Measurements from ENCODE around the gene CHST12. TPM values are rescaled to one million over a fixed set of nuclear protein-coding genes. Genes with fewer than 3 reads are reported as not detected.

CHST12 gene
- total RNA-seq, 1 donor from 2014 or later = 1.9 TPM

GRCh38 chr7:2481195-2481594 lies 77.8 kb downstream of the CHST12 start:
- no peak for DNase-seq

- no peak for DNase-seq
Measured at GRCh38 chr7:2482725-2483451, 79.5 kb downstream of the CHST12 start.

- no peak for DNase-seq
Measured at GRCh38 chr7:2483494-2483893, 80.1 kb downstream of the CHST12 start.

- DNase-seq = no peak
Measured at GRCh38 chr7:2484868-2485267, 81.5 kb downstream of the CHST12 start.

GRCh38 chr7:2487586-2488271 lies 84.3 kb downstream of the CHST12 start:
- DNase-seq = no peak

GRCh38 chr7:2488272-2488645 lies 84.8 kb downstream of the CHST12 start:
- no peak for DNase-seq

GRCh38 chr7:2488681-2489080 lies 85.3 kb downstream of the CHST12 start:
- no peak for DNase-seq

GRCh38 chr7:2490181-2490651 lies 86.8 kb downstream of the CHST12 start:
- DNase-seq = no peak

- DNase-seq = no peak
Measured at GRCh38 chr7:2492038-2492437, 88.6 kb downstream of the CHST12 start.

- no peak for DNase-seq
Measured at GRCh38 chr7:2493205-2494164, 90.1 kb downstream of the CHST12 start.

GRCh38 chr7:2494191-2495130 lies 91.0 kb downstream of the CHST12 start:
- DNase-seq = no peak

GRCh38 chr7:2495418-2496299 lies 92.2 kb downstream of the CHST12 start:
- no peak for DNase-seq

- no peak for DNase-seq
Measured at GRCh38 chr7:2496375-2496774, 93.0 kb downstream of the CHST12 start.

- no peak for DNase-seq
Measured at GRCh38 chr7:2497065-2497464, 93.7 kb downstream of the CHST12 start.

GRCh38 chr7:2497500-2498336 lies 94.3 kb downstream of the CHST12 start:
- DNase-seq = no peak
